GM23248 (cell line): ENCODE data around the gene NAXD. TPM values are rescaled to one million over a fixed set of nuclear protein-coding genes. Genes with fewer than 3 reads are reported as not detected.

Experiments used
- DNase-seq: peaks from one replicate; pipeline ENCODE4 v3.0.0-alpha.2; 2015
- H2AFZ ChIP-seq: fragments of 200-600 bp; sonication (generic); 2 replicates; pipeline ENCODE4 v1.6.1; 2016; ENCODE audit warnings: antibody characterized with exemption
- H3F3A ChIP-seq: fragments of 200-600 bp; sonication (generic); 2 replicates; pipeline ENCODE4 v1.6.1; 2016; ENCODE audit warnings: mild to moderate bottlenecking, antibody characterized with exemption, mixed run types; ENCODE audit not compliant: insufficient read depth
- H3K27ac ChIP-seq: fragments of 200-600 bp; sonication (generic); 2 replicates; pipeline ENCODE4 v1.5.1; 2016; ENCODE audit warnings: mild to moderate bottlenecking
- H3K27me3 ChIP-seq: fragments of 200-600 bp; sonication (generic); replicated peaks from 2 replicates; pipeline ENCODE4 v1.6.1; 2016; ENCODE audit warnings: mild to moderate bottlenecking; ENCODE audit not compliant: insufficient read depth
- H3K36me3 ChIP-seq: fragments of 200-600 bp; sonication (generic); 2 replicates; pipeline ENCODE4 v1.6.1; 2016; ENCODE audit warnings: low read depth, mild to moderate bottlenecking
- H3K4me1 ChIP-seq: fragments of 200-600 bp; sonication (generic); 2 replicates; pipeline ENCODE4 v1.6.1; 2016; ENCODE audit warnings: mild to moderate bottlenecking; ENCODE audit not compliant: insufficient read depth
- H3K4me2 ChIP-seq: fragments of 200-600 bp; sonication (generic); one replicate; pipeline ENCODE4 v1.6.1; 2016; ENCODE audit warnings: mild to moderate bottlenecking; ENCODE audit not compliant: unreplicated experiment
- H3K4me3 ChIP-seq: fragments of 200-600 bp; sonication (generic); 2 replicates; pipeline ENCODE4 v1.5.1; 2016; ENCODE audit warnings: mild to moderate bottlenecking
- H3K79me2 ChIP-seq: fragments of 200-600 bp; sonication (generic); 2 replicates; pipeline ENCODE4 v1.6.1; 2016; ENCODE audit warnings: mild to moderate bottlenecking; ENCODE audit not compliant: insufficient read depth
- H3K9ac ChIP-seq: fragments of 200-600 bp; sonication (generic); 2 replicates; pipeline ENCODE4 v1.6.1; 2016; ENCODE audit warnings: mild to moderate bottlenecking
- H3K9me2 ChIP-seq: fragments of 200-600 bp; sonication (generic); 2 replicates; pipeline ENCODE4 v1.6.1; 2016; ENCODE audit warnings: mixed run types, mild to moderate bottlenecking, moderate library complexity; ENCODE audit not compliant: insufficient read depth
- H3K9me3 ChIP-seq: fragments of 200-600 bp; sonication (generic); one replicate; pipeline ENCODE4 v1.6.1; 2017; ENCODE audit warnings: low read depth
- H4K20me1 ChIP-seq: fragments of 200-600 bp; sonication (generic); 2 replicates; pipeline ENCODE4 v1.6.0; 2016; ENCODE audit not compliant: insufficient read depth
- EZH2 ChIP-seq: fragments of 200-600 bp; sonication (generic); IDR thresholded peaks from 2 replicates; pipeline ENCODE4 v1.6.1; 2018; ENCODE audit warnings: antibody characterized with exemption, mild to moderate bottlenecking; ENCODE audit not compliant: insufficient read depth, poor library complexity, severe bottlenecking
- EZH2phosphoT487 ChIP-seq: fragments of 200-600 bp; sonication (generic); IDR thresholded peaks from 2 replicates; pipeline ENCODE4 v1.6.1; 2018; ENCODE audit warnings: antibody characterized with exemption, moderate library complexity, mild to moderate bottlenecking, low read depth; ENCODE audit not compliant: insufficient read depth
- WGBS, 2 experiments: methylation state at CpG; one replicate each; pipeline ENCODE4 v1.1.6; 2015 to 2017; ENCODE audit warnings: low lambda C conversion rate in 2 of 2, low coverage in 1 of 2; ENCODE audit errors: missing lambda C conversion rate in 2 of 2; 5-methylcytosine and 5-hydroxymethylcytosine counted together
- in situ Hi-C: fragments of 300-500 bp; cut with MboI; formaldehyde crosslinking; loops from 2 replicates; pipeline ENCODE4 v1.15.0; 2020
- polyA plus RNA-seq: library from polyadenylated mRNA; unstranded; fragments of >200 nt; fragmentation: Nextera tagmentation; extraction: Ambion mirVana; gene quantifications from 2 replicates; pipeline ENCODE4 v1.2.1, GENCODE V29; 2016
- total RNA-seq: library from RNA; depleted of rRNA; stranded (reverse); fragments of >200 nt; shearing (Covaris generic); gene quantifications from 2 replicates; pipeline ENCODE4 v1.2.3, GENCODE V29; 2014

Gene NAXD
- total and polyA plus RNA-seq, 2 experiments from 2014 or later, result 23.5 to 26.9 TPM

GRCh38 chr13:110617321-110618072 lies 2.2 kb downstream of the NAXD start:
- no peaks in the 10 kb centered on the region for H3K27me3 ChIP-seq
- peak overlapping the region; percentile 81 for H3K4me3 ChIP-seq
- H3K9ac ChIP-seq, result peak overlapping the region; percentile 94
- no peak overlapping the region for H2AFZ ChIP-seq
- H3K4me2 ChIP-seq, result peak overlapping the region; percentile 85
- peaks cover 16% of the 10 kb centered on the region; the same call in 1 of the 2 replicates for H3F3A ChIP-seq
- peak; percentile 76 for DNase-seq
- no peaks in the 10 kb centered on the region for H3K9me3 ChIP-seq
- H3K36me3 ChIP-seq, result no peaks in the 10 kb centered on the region
- H4K20me1 ChIP-seq, result peaks cover 14% of the 10 kb centered on the region
- 51 to 53% methylated on average over 8 of the region's 8 CpGs for WGBS, 2 experiments
- peaks cover 66% of the 10 kb centered on the region for H3K79me2 ChIP-seq
- no peaks in the 10 kb centered on the region for H3K9me2 ChIP-seq
- TF ChIP-seq EZH2phosphoT487, result no peak
- TF ChIP-seq EZH2, result no peak
- in situ Hi-C loops, result no loop called here
- H3K27ac ChIP-seq, result peak overlapping the region; percentile 93
- H3K4me1 ChIP-seq, result peaks cover 22% of the 10 kb centered on the region

- no peak for TF ChIP-seq EZH2phosphoT487
- TF ChIP-seq EZH2, result no peak
- 86% methylated on average over 8 of the region's 8 CpGs for WGBS, 2 experiments
- Histone ChIP-seq H3K27ac (peak overlapping the region; percentile 93), H4K20me1 (peaks cover 14% of the 10 kb centered on the region), H2AFZ (no peak overlapping the region), H3K79me2 (peaks cover 73% of the 10 kb centered on the region), H3K9ac (no peak overlapping the region), H3K9me2 (no peaks in the 10 kb centered on the region), H3K4me3 (no peak overlapping the region), H3K27me3 (no peaks in the 10 kb centered on the region), H3K36me3 (no peaks in the 10 kb centered on the region), H3K4me2 (peak overlapping the region; percentile 8), H3F3A (peaks cover 16% of the 10 kb centered on the region; the same call in 1 of the 2 replicates), H3K9me3 (no peaks in the 10 kb centered on the region), H3K4me1 (peaks cover 22% of the 10 kb centered on the region)
- no peak for DNase-seq
- in situ Hi-C loops, result no loop called here
These were observed 2.8 kb downstream of the NAXD start for GRCh38 chr13:110618167-110618566.

GRCh38 chr13:110618780-110619179 lies 3.4 kb downstream of the NAXD start:
- Histone ChIP-seq H3K9me3 (no peaks in the 10 kb centered on the region), H3K9me2 (no peaks in the 10 kb centered on the region), H2AFZ (no peak overlapping the region), H3K4me3 (no peak overlapping the region), H3K79me2 (peaks cover 79% of the 10 kb centered on the region), H3K4me2 (no peak overlapping the region), H3K9ac (no peak overlapping the region), H3K36me3 (no peaks in the 10 kb centered on the region), H3K4me1 (peaks cover 22% of the 10 kb centered on the region), H3F3A (peaks cover 16% of the 10 kb centered on the region; the same call in 1 of the 2 replicates), H4K20me1 (peaks cover 14% of the 10 kb centered on the region), H3K27ac (no peak overlapping the region), H3K27me3 (no peaks in the 10 kb centered on the region)
- 83 to 88% methylated on average over 9 of the region's 9 CpGs for WGBS, 2 experiments
- TF ChIP-seq EZH2, result no peak
- TF ChIP-seq EZH2phosphoT487, result no peak
- DNase-seq, result no peak
- in situ Hi-C loops, result no loop called here

GRCh38 chr13:110620596-110620995 lies 5.3 kb downstream of the NAXD start:
- peaks cover 19% of the 10 kb centered on the region for H3K4me1 ChIP-seq
- H3K9ac ChIP-seq, result no peak overlapping the region
- DNase-seq, result no peak
- no peaks in the 10 kb centered on the region for H3K27me3 ChIP-seq
- H3F3A ChIP-seq, result peaks cover 16% of the 10 kb centered on the region; the same call in 1 of the 2 replicates
- in situ Hi-C loops, result no loop called here
- peaks cover 14% of the 10 kb centered on the region for H4K20me1 ChIP-seq
- no peak overlapping the region for H3K4me3 ChIP-seq
- H3K36me3 ChIP-seq, result no peaks in the 10 kb centered on the region
- H3K27ac ChIP-seq, result no peak overlapping the region
- peaks cover 97% of the 10 kb centered on the region for H3K79me2 ChIP-seq
- no peak for TF ChIP-seq EZH2phosphoT487
- no peak for TF ChIP-seq EZH2
- H3K9me2 ChIP-seq, result no peaks in the 10 kb centered on the region
- 62 to 63% methylated on average over 2 of the region's 2 CpGs for WGBS, 2 experiments
- H3K4me2 ChIP-seq, result no peak overlapping the region
- H2AFZ ChIP-seq, result no peak overlapping the region
- no peaks in the 10 kb centered on the region for H3K9me3 ChIP-seq
